Esophagus muscularis mucosa (tissue), 4 donors: ENCODE data around the gene DUSP9. TPM values are rescaled to one million over a fixed set of nuclear protein-coding genes. Genes with fewer than 3 reads are reported as not detected.

Experiments used
- DNase-seq: peaks from one replicate; pipeline ENCODE4 v3.0.0-alpha.2; 2017; ENCODE audit errors: extremely low spot score
- H3K27ac ChIP-seq, 4 donors: fragments of 200-600 bp; sonication (generic); replicated peaks in 1 of 4; 1 replicate in 3 of 4; 2 replicates in 1 of 4; pipeline ENCODE4 v1.5.1; 2016 to 2019; ENCODE audit warnings: mild to moderate bottlenecking in 1 of 4
- H3K27me3 ChIP-seq, 4 donors: fragments of 200-600 bp; sonication (generic); one replicate each; pipeline versions ENCODE4 v1.5.1 to v1.6.0; 2016 to 2019
- H3K36me3 ChIP-seq, 4 donors: fragments of 200-600 bp; sonication (generic); one replicate each; pipeline ENCODE4 v1.5.1; 2016 to 2019
- H3K4me1 ChIP-seq, 4 donors: fragments of 200-600 bp; sonication (generic); one replicate each; pipeline ENCODE4 v1.5.1; 2016 to 2019
- H3K4me3 ChIP-seq, 4 donors: fragments of 200-600 bp; sonication (generic); 1 replicate in 2 of 4; 2 replicates in 2 of 4; pipeline ENCODE4 v1.5.1; 2016 to 2019; ENCODE audit warnings: mild to moderate bottlenecking in 4 of 4, moderate library complexity in 1 of 4
- H3K9me3 ChIP-seq, 4 donors: fragments of 200-600 bp; sonication (generic); 1 replicate in 3 of 4; 2 replicates in 1 of 4; pipeline ENCODE4 v1.5.1; 2016 to 2019
- CTCF ChIP-seq, 3 experiments: fragments of 200-600 bp in 2 of 3; fragments of 450-650 bp in 1 of 3; sonication (generic) in 2 of 3; IDR thresholded peaks; one replicate each; pipeline ENCODE4 v1.5.1; 2017 to 2019; ENCODE audit warnings: antibody characterized with exemption in 3 of 3, mild to moderate bottlenecking in 2 of 3, moderate library complexity in 1 of 3
- EP300 ChIP-seq: sonication (generic); formaldehyde crosslinking; IDR thresholded peaks from one replicate; pipeline ENCODE4 v1.6.1; 2017; ENCODE audit warnings: antibody characterized with exemption
- POLR2A ChIP-seq: fragments of 450-650 bp; IDR thresholded peaks from one replicate; pipeline ENCODE4 v1.6.1; 2017; ENCODE audit warnings: antibody characterized with exemption, moderate library complexity, mild to moderate bottlenecking, low read depth
- POLR2AphosphoS5 ChIP-seq, 2 donors: sonication (generic); formaldehyde crosslinking; IDR thresholded peaks; one replicate each; pipeline ENCODE4 v1.6.1; 2017; ENCODE audit warnings: antibody characterized with exemption in 2 of 2
- WGBS: methylation state at CpG from one replicate; pipeline ENCODE4 v1.1.5; 2018; 5-methylcytosine and 5-hydroxymethylcytosine counted together
- intact Hi-C: fragments of 100-400 bp; cut with DNase I; formaldehyde crosslinking; loops from one replicate; pipeline ENCODE4 v1.15.1; 2023
- total RNA-seq, 4 donors: library from RNA; depleted of rRNA; stranded (reverse); fragments of >200 nt; gene quantifications; one replicate each; pipeline versions ENCODE4 v1.1.0 to v1.2.1, GENCODE V29; 2016

DUSP9 gene
- not detected for total RNA-seq

DNA sequence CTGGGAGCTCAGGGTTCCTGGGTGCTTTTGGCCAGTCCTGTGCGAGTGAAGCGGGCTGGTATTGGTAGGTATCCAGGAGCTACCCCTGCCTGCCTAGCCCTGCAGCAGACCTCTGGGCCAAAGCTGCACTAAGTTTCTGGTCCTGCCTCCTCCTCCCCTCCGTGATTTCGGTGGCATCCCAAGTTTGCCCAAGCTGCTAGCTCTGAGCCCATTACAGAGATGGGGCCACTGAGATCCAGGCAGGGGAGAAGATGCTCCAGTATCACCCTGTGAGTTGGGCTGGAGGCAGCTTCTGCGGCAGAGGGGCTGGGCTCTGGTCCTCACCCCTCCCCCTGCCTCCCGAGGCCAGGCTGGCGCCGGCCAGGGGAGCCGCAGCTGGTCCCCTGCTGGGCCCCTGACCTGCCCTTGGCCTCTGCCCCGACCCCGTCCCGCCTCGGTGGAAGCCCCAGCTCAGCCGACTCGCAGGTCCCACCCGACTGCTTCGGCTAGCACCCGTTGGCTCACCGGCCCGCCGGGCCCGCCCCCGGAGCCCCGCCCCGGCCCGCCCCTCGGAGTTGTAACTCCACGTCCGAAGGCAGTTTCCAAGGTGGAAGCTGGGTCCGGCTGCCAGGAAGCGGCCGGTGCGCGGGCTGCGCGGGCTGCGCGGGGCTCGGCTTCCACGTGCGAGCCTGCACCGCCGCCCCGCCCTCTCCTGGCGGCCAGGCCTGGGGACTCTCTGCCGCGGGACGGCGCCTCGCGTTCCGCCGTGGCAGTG, at the start of gene DUSP9:
Gene DUSP9, plus strand, starts transcription at position 584 of the 754 bp plus-strand sequence. CDS start 751 bp downstream, outside the sequence.
- peaks cover 6 to 45% (median 41%) of the 10 kb centered on the region in 4 donors for H3K4me1 ChIP-seq
- H3K4me3 ChIP-seq = peak within 1 kb of the TSS; percentile 23 to 34 (median 30)
- H3K36me3 ChIP-seq = no peaks in the 10 kb centered on the region
- peaks cover 0 to 83% (median 38%) of the 10 kb centered on the region in 4 donors for H3K27me3 ChIP-seq
- no peak for DNase-seq
- TF ChIP-seq POLR2AphosphoS5 (IDR thresholded peaks at IDR 0.05) (no peak), EP300 (no peak), POLR2A (no peak), CTCF (IDR thresholded peaks at IDR 0.05) (no peak)
- H3K9me3 ChIP-seq = peaks cover 0 to 7% (median 0%) of the 10 kb centered on the region in 4 donors
- H3K27ac ChIP-seq = no peak within 1 kb of the TSS
- intact Hi-C loops = no loop called here
- 30% methylated on average over 6 of the region's 53 CpGs for WGBS

GRCh38 chrX:153598541-153599191, 48.3 kb upstream of the DUSP9 start, which contains the start of gene CCNQ:
Gene CCNQ (minus strand): TSS chrX:153599139. CDS start chrX:153599073, 66 bp downstream.
- Histone ChIP-seq H3K4me3 (peak within 1 kb of the TSS; percentile 63 to 82 (median 73)), H3K9me3 (peaks cover 0 to 5% (median 0%) of the 10 kb centered on the region in 4 donors), H3K4me1 (peaks cover 10 to 31% (median 23%) of the 10 kb centered on the region in 4 donors), H3K36me3 (peaks cover 10 to 25% (median 19%) of the 10 kb centered on the region in 4 donors), H3K27me3 (no peaks in the 10 kb centered on the region), H3K27ac (peak within 1 kb of the TSS; percentile 74 to 86 (median 80))
- intact Hi-C loops = no loop called here
- DNase-seq = no peak
- 42% methylated on average over 5 of the region's 79 CpGs for WGBS
- peak in 1 of 2 donors; percentile 54 for TF ChIP-seq POLR2AphosphoS5 (IDR thresholded peaks at IDR 0.05)
- TF ChIP-seq EP300 = no peak

DNA sequence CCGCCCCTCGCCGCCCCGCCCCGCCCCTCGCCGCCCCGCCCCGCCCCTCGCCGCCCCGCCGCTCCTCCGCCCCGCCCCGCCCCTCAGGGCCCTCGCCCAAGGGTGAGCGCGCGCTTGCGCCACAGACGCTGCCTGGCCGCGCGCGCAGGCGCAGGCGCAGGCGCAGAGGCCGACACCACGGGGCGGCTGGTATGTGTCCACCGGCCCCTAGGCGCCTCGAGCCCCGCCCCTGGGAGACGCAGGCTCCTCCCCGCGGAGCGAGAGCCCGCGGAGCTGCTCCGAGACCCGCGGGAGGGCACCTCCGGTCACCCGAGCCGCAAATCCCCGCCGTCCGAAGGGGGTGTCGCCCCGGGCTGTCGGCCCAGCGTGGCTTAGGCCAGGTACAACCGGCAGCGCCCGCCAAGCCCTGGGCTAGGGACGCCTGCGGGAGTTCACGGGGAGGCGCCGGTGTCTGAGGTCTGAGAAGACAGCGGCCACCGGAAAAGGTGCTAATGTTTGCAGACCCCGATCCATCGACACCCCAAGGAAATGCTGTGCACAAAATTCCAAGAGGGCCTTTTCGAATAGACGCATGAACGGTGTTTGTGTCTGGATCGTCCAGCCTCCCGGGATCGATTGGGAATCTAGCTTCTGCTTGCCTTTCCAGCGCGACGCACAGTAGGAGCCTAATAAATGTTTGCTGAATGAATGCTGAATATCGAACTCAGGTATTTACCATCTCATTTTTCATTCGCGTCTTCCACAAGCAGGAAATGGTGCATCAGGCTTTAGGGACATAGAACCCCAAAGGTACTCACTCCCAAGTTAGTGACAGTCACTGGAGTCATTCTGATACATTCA, 47.6 kb upstream of the DUSP9 start:
- WGBS = 36% methylated on average over 13 of the region's 79 CpGs
- peak in 1 of 2 donors; percentile 51 for TF ChIP-seq POLR2AphosphoS5 (IDR thresholded peaks at IDR 0.05)
- TF ChIP-seq POLR2A = no peak
- peak overlapping the region; percentile 74 to 82 (median 79) for H3K27ac ChIP-seq

DNA sequence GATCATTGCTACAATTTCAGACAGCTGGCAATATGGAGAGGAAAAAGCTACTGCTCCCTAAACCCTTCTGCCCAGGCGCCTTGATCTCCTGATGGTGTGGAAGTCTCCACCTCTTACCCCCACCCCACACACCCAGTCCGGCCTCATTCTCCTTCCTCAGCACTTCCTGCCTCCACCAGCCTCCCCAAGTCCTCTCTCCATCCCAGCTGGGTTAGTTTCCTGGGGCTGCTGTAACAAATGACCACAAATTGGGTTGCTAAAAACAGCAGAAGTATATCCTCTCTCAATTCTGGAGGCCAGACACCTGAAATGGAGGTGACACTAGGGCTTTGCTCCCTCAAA, 47.0 kb upstream of the DUSP9 start:
- TF ChIP-seq POLR2A = no peak
- TF ChIP-seq CTCF (IDR thresholded peaks at IDR 0.05) = no peak
- TF ChIP-seq EP300 = no peak
- TF ChIP-seq POLR2AphosphoS5 (IDR thresholded peaks at IDR 0.05) = no peak
- peak overlapping the region; percentile 63 to 75 (median 67) for H3K4me3 ChIP-seq
- H3K9me3 ChIP-seq = peaks cover 0 to 5% (median 0%) of the 10 kb centered on the region in 4 donors
- WGBS = 36% methylated on average over 2 of the region's 2 CpGs
- no peak for DNase-seq
- H3K36me3 ChIP-seq = peaks cover 0 to 11% (median 9%) of the 10 kb centered on the region in 4 donors
- intact Hi-C loops = no loop called here
- no peaks in the 10 kb centered on the region for H3K27me3 ChIP-seq
- H3K4me1 ChIP-seq = peaks cover 10 to 31% (median 23%) of the 10 kb centered on the region in 4 donors
- no peak overlapping the region for H3K27ac ChIP-seq

More for the DNA sequence above, 47.6 kb upstream of the DUSP9 start:
- Histone ChIP-seq H3K36me3 (peaks cover 6 to 17% (median 11%) of the 10 kb centered on the region in 4 donors), H3K4me3 (peak overlapping the region; percentile 63 to 82 (median 73)), H3K27me3 (no peaks in the 10 kb centered on the region), H3K9me3 (peaks cover 0 to 5% (median 0%) of the 10 kb centered on the region in 4 donors), H3K4me1 (peaks cover 10 to 31% (median 23%) of the 10 kb centered on the region in 4 donors)
- peak; percentile 92 for DNase-seq
- intact Hi-C loops = no loop called here

DNA sequence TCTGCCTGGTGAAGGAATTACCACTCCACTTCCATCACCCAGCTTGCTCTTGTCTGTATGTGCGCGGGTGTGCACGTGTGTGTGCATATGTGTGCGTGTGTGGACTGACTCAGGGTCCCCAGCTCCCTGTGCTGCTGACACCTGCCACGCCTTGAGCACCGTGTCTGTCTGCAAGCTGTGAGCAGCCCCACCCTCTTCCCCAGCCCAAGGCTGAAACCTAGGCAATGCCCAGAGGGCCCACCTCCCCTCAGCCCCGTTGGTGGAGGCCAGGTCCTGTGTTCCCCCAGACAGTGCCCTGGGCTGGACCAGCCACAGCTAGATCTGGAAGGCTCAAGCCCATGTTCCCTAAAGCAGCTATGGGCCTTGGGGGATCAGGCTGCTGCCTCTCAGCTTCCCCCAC, 46.1 kb upstream of the DUSP9 start:
- Histone ChIP-seq H3K4me3 (no peak overlapping the region), H3K4me1 (peaks cover 10 to 31% (median 23%) of the 10 kb centered on the region in 4 donors), H3K36me3 (peaks cover 0 to 2% (median 1%) of the 10 kb centered on the region in 4 donors), H3K9me3 (peaks cover 0 to 5% (median 0%) of the 10 kb centered on the region in 4 donors), H3K27ac (no peak overlapping the region), H3K27me3 (no peaks in the 10 kb centered on the region)
- no peak for DNase-seq
- intact Hi-C loops = no loop called here
- TF ChIP-seq EP300 = no peak
- TF ChIP-seq POLR2A = no peak
- TF ChIP-seq POLR2AphosphoS5 (IDR thresholded peaks at IDR 0.05) = no peak
- no peak for TF ChIP-seq CTCF (IDR thresholded peaks at IDR 0.05)
- 89% methylated on average over 7 of the region's 7 CpGs for WGBS
